PC-3 (cell line): ENCODE data around the gene ISCA2. TPM values are rescaled to one million over a fixed set of nuclear protein-coding genes. Genes with fewer than 3 reads are reported as not detected.

Experiments used
- ATAC-seq: fragments of 200-7000 bp; cut with Tn5 transposase; 2 replicates; pipeline ENCODE4 v1.9.1; 2020; ENCODE audit warnings: mild to moderate bottlenecking, moderate library complexity
- BruUV-seq: library from RNA; stranded (reverse); fragments of 400-500 nt; replicated peaks from 2 replicates; lab custom pipeline; 2021; lab: Mats Ljungman, UMichigan
- CTCF ChIA-PET: fragments of 300-600 bp; sonication (Branson Sonifier 250); formaldehyde crosslinking; loops from one replicate; lab custom pipeline; 2022; ENCODE audit warnings: antibody characterized with exemption; lab: Charles Lee
- POLR2A ChIA-PET: fragments of 300-600 bp; sonication (Branson Sonifier 250); formaldehyde crosslinking; loops from one replicate; lab custom pipeline; 2022; ENCODE audit warnings: antibody characterized with exemption; ENCODE audit not compliant: unreplicated experiment; lab: Charles Lee
- DNase-seq: peaks from one replicate; pipeline ENCODE4 v3.0.0-alpha.2; 2015
- H2AFZ ChIP-seq: fragments of 300-600 bp; sonication (generic); 2 replicates; pipeline ENCODE4 v1.6.0; 2016; ENCODE audit warnings: antibody characterized with exemption, low read length
- H3F3A ChIP-seq: fragments of 300-600 bp; sonication (generic); one replicate; pipeline ENCODE4 v1.6.0; 2017; ENCODE audit warnings: antibody characterized with exemption, low read length, control low read depth, mild to moderate bottlenecking; ENCODE audit not compliant: unreplicated experiment
- H3K27ac ChIP-seq: fragments of 300-600 bp; sonication (generic); 2 replicates; pipeline ENCODE4 v1.5.1; 2016; ENCODE audit warnings: mild to moderate bottlenecking, low read length
- H3K27me3 ChIP-seq: fragments of 300-600 bp; sonication (generic); 2 replicates; pipeline ENCODE4 v1.6.1; 2016; ENCODE audit warnings: low read length, mixed read lengths
- H3K36me3 ChIP-seq: fragments of 300-600 bp; sonication (generic); 2 replicates; pipeline ENCODE4 v1.6.1; 2016; ENCODE audit warnings: low read depth, mixed run types, low read length, mixed read lengths
- H3K4me1 ChIP-seq: fragments of 300-600 bp; sonication (generic); 2 replicates; pipeline ENCODE4 v1.5.1; 2016; ENCODE audit warnings: low read length; ENCODE audit not compliant: insufficient read depth
- H3K4me2 ChIP-seq: fragments of 300-600 bp; sonication (generic); 2 replicates; pipeline ENCODE4 v1.6.0; 2016; ENCODE audit warnings: low read length
- H3K4me3 ChIP-seq: fragments of 300-600 bp; sonication (generic); 2 replicates; pipeline ENCODE4 v1.5.1; 2016; ENCODE audit warnings: mild to moderate bottlenecking, low read length, mixed read lengths
- H3K79me2 ChIP-seq: fragments of 300-600 bp; sonication (generic); 2 replicates; pipeline ENCODE4 v1.6.1; 2017; ENCODE audit warnings: low read length, mixed read lengths
- H3K9ac ChIP-seq: fragments of 300-600 bp; sonication (generic); 2 replicates; pipeline ENCODE4 v1.6.0; 2016; ENCODE audit warnings: mild to moderate bottlenecking, low read length
- H3K9me2 ChIP-seq: fragments of 300-600 bp; sonication (generic); replicated peaks from 2 replicates; pipeline ENCODE4 v1.6.1; 2016; ENCODE audit warnings: mixed run types, low read length, mixed read lengths
- H3K9me3 ChIP-seq: fragments of 300-600 bp; sonication (generic); 2 replicates; pipeline ENCODE4 v1.6.1; 2016; ENCODE audit warnings: low read length, mixed read lengths
- H4K20me1 ChIP-seq: fragments of 300-600 bp; sonication (generic); 2 replicates; pipeline ENCODE4 v1.6.1; 2016; ENCODE audit warnings: low read length, mixed read lengths
- EZH2 ChIP-seq: fragments of 300-600 bp; sonication (generic); IDR thresholded peaks from one replicate; pipeline ENCODE4 v1.6.1; 2017; ENCODE audit warnings: antibody characterized with exemption, mild to moderate bottlenecking, low read length; ENCODE audit not compliant: unreplicated experiment
- EZH2phosphoT487 ChIP-seq: fragments of 300-600 bp; sonication (generic); IDR thresholded peaks from 2 replicates; pipeline ENCODE4 v1.6.1; 2018; ENCODE audit warnings: mild to moderate bottlenecking, antibody characterized with exemption, low read length, borderline replicate concordance
- intact Hi-C: fragments of 100-400 bp; cut with micrococcal nuclease; formaldehyde crosslinking; loops from 2 replicates; pipeline ENCODE4 v1.9.0; 2023
- total RNA-seq: library from RNA; depleted of rRNA; stranded (reverse); fragments of >200 nt; gene quantifications from 2 replicates; pipeline ENCODE4 v1.2.3, GENCODE V29; 2014
- TF ChIP-seq, protein P1 (sequence below): fragments of 300-600 bp; sonication (generic); conservative IDR thresholded peaks from 2 replicates; pipeline ENCODE4 v1.5.1; 2017; ENCODE audit warnings: antibody characterized with exemption, low read depth, mild to moderate bottlenecking, low read length

ISCA2 gene
- total RNA-seq, 1 experiment from 2014 or later = 30.1 TPM

- Histone ChIP-seq H3K9me2 (no peaks in the 10 kb centered on the region), H2AFZ (no peak overlapping the region), H3K27me3 (no peaks in the 10 kb centered on the region), H3K4me2 (no peak overlapping the region), H3K4me3 (no peak overlapping the region), H3K9me3 (no peaks in the 10 kb centered on the region), H3K36me3 (no peaks in the 10 kb centered on the region), H3K9ac (no peak overlapping the region), H3K4me1 (no peaks in the 10 kb centered on the region), H4K20me1 (no peaks in the 10 kb centered on the region), H3F3A (no peaks in the 10 kb centered on the region), H3K27ac (no peak overlapping the region), H3K79me2 (no peaks in the 10 kb centered on the region)
- intact Hi-C loops = no loop called here
- DNase-seq (no peak), ATAC-seq (no peak)
- ChIA-PET CTCF (no interaction called here), POLR2A (no interaction called here)
- TF ChIP-seq EZH2 (no peak), EZH2phosphoT487 (no peak)
- TF ChIP-seq, protein P1, sequence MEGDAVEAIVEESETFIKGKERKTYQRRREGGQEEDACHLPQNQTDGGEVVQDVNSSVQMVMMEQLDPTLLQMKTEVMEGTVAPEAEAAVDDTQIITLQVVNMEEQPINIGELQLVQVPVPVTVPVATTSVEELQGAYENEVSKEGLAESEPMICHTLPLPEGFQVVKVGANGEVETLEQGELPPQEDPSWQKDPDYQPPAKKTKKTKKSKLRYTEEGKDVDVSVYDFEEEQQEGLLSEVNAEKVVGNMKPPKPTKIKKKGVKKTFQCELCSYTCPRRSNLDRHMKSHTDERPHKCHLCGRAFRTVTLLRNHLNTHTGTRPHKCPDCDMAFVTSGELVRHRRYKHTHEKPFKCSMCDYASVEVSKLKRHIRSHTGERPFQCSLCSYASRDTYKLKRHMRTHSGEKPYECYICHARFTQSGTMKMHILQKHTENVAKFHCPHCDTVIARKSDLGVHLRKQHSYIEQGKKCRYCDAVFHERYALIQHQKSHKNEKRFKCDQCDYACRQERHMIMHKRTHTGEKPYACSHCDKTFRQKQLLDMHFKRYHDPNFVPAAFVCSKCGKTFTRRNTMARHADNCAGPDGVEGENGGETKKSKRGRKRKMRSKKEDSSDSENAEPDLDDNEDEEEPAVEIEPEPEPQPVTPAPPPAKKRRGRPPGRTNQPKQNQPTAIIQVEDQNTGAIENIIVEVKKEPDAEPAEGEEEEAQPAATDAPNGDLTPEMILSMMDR = no peak
- no TSS peak for BruUV-seq
These were observed 29.2 kb downstream of the ISCA2 start for GRCh38 chr14:74522740-74523139.

DNA sequence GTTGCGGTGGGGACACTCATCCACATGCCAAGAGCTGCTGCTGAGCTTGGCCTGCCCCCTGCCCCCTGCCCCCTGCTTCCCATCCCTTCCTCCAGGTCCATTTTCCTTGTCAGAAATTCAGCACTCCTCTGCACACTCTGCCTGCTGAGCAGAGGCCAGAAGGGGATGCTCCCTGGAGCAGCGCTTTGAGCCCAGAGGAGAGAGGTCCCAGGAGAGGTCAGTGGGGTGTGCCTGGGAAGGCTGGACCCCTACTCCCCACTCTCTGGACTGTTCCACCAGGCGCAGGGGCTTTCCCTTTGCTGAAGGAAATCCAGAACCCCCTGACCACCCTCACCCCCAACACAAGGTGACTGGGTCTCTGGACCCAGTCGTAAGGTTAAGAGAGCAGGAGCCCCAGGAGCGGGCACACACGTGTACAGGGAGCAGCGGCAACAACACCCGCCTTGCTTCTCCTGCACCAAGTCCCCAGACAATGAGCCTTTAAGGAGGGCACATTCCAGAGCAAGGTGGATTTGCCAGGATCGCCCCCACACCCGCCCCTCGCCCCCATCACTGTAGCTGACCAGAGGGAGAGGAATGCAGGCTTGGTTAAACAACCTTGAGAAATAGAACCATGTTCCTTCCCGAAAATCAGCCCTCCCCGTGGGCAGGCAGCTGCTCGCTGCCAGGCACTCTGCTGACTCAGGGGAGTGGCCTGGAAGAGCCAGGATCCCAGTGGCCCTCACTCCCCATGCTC lies 30.7 kb downstream of the ISCA2 start:
- ChIA-PET POLR2A (no interaction called here), CTCF (no interaction called here)
- TF ChIP-seq EZH2 = no peak
- TF ChIP-seq, protein P1 = no peak
- TF ChIP-seq EZH2phosphoT487 = no peak
- Histone ChIP-seq H2AFZ (no peak overlapping the region), H4K20me1 (no peaks in the 10 kb centered on the region), H3K4me1 (no peaks in the 10 kb centered on the region), H3K27me3 (no peaks in the 10 kb centered on the region), H3K27ac (no peak overlapping the region), H3K9me2 (no peaks in the 10 kb centered on the region), H3K4me3 (no peak overlapping the region), H3K79me2 (no peaks in the 10 kb centered on the region), H3K4me2 (no peak overlapping the region), H3F3A (no peaks in the 10 kb centered on the region), H3K9me3 (no peaks in the 10 kb centered on the region), H3K9ac (no peak overlapping the region), H3K36me3 (no peaks in the 10 kb centered on the region)
- DNase-seq (no peak), ATAC-seq (no peak)
- no TSS peak for BruUV-seq
- intact Hi-C loops = no loop called here

DNA sequence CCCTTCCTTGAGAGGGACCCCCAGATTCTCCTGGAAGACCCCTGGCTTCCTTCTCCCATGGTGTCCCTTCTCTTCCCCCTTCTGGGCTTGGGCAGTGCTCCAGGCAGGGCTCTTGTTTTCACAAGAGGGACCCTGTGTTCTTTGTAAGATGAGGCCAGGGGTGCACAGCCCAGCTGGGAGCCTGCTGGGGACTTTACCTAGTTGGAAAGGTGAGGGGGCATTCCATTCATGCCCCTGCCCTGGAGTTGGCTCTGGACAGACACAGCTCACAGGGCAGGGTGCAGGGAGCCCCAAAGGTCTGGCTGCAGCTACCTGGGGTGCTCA lies 31.2 kb downstream of the ISCA2 start:
- Histone ChIP-seq H3K4me2 (no peak overlapping the region), H3K79me2 (no peaks in the 10 kb centered on the region), H3K36me3 (no peaks in the 10 kb centered on the region), H3K27ac (no peak overlapping the region), H4K20me1 (no peaks in the 10 kb centered on the region), H2AFZ (no peak overlapping the region), H3K9me3 (no peaks in the 10 kb centered on the region), H3F3A (no peaks in the 10 kb centered on the region), H3K9me2 (no peaks in the 10 kb centered on the region), H3K9ac (no peak overlapping the region), H3K27me3 (no peaks in the 10 kb centered on the region), H3K4me3 (no peak overlapping the region), H3K4me1 (no peaks in the 10 kb centered on the region)
- DNase-seq (no peak), ATAC-seq (no peak)
- POLR2A ChIA-PET = no interaction called here
- TF ChIP-seq, protein P1 = no peak
- no peak for TF ChIP-seq EZH2phosphoT487
- no peak for TF ChIP-seq EZH2
- CTCF ChIA-PET = no interaction called here
- BruUV-seq = no TSS peak
- intact Hi-C loops = no loop called here
